ENCODE data around the gene PLA2G12B.

PLA2G12B gene

GRCh38 chr10:72981028-72981881, 26.6 kb upstream of the PLA2G12B start:
- no peak for TF ChIP-seq CTCF (IDR thresholded peaks at IDR 0.05; ENCODE audit: insufficient read depth, low read depth, low read length, missing control alignments)
- no peak overlapping the region for H3K4me3 ChIP-seq (ENCODE audit: low read depth, low read length)

GRCh38 chr10:72980348-72980747, 25.7 kb upstream of the PLA2G12B start:
- H3K4me3 ChIP-seq (ENCODE audit: low read depth, low read length), result no peak overlapping the region
- DNase-seq (ENCODE audit: low read depth), result no peak
- no peak for TF ChIP-seq CTCF (IDR thresholded peaks at IDR 0.05; ENCODE audit: insufficient read depth, low read depth, low read length, missing control alignments)

More at GRCh38 chr10:72981028-72981881, 26.6 kb upstream of the PLA2G12B start:
- DNase-seq (ENCODE audit: low read depth), result no peak

GRCh38 chr10:72979709-72980108, 25.1 kb upstream of the PLA2G12B start:
- DNase-seq (ENCODE audit: low read depth), result no peak
- no peak overlapping the region for H3K4me3 ChIP-seq (ENCODE audit: low read depth, low read length)
- TF ChIP-seq CTCF (IDR thresholded peaks at IDR 0.05; ENCODE audit: insufficient read depth, low read depth, low read length, missing control alignments), result no peak

GRCh38 chr10:72976886-72977285, 22.3 kb upstream of the PLA2G12B start:
- no peak for DNase-seq (ENCODE audit: low read depth)
- no peak overlapping the region for H3K4me3 ChIP-seq (ENCODE audit: low read depth, low read length)
- TF ChIP-seq CTCF (IDR thresholded peaks at IDR 0.05; ENCODE audit: insufficient read depth, low read depth, low read length, missing control alignments), result no peak

GRCh38 chr10:72956001-72956400, 1.4 kb upstream of the PLA2G12B start:
- no peak overlapping the region for H3K4me3 ChIP-seq (ENCODE audit: low read depth, low read length)
- no peak for DNase-seq (ENCODE audit: low read depth)
- no peak for TF ChIP-seq CTCF (IDR thresholded peaks at IDR 0.05; ENCODE audit: insufficient read depth, low read depth, low read length, missing control alignments)

- no peak overlapping the region for H3K4me3 ChIP-seq (ENCODE audit: low read depth, low read length)
- DNase-seq (ENCODE audit: low read depth), result no peak
- TF ChIP-seq CTCF (IDR thresholded peaks at IDR 0.05; ENCODE audit: insufficient read depth, low read depth, low read length, missing control alignments), result no peak
These were observed 393 bp downstream of the PLA2G12B start for GRCh38 chr10:72954230-72954595.

GRCh38 chr10:72953687-72954086, 919 bp downstream of the PLA2G12B start:
- DNase-seq (ENCODE audit: low read depth), result no peak
- no peak overlapping the region for H3K4me3 ChIP-seq (ENCODE audit: low read depth, low read length)
- no peak for TF ChIP-seq CTCF (IDR thresholded peaks at IDR 0.05; ENCODE audit: insufficient read depth, low read depth, low read length, missing control alignments)

Measured in GM12865 (cell line).